Adrenal gland (tissue), 12 donors: Measurements from ENCODE around the gene DNAH3. TPM values are rescaled to one million over a fixed set of nuclear protein-coding genes. Genes with fewer than 3 reads are reported as not detected.

Experiments
- DNase-seq, 7 donors: peaks; one replicate each; pipeline ENCODE4 v3.0.0-alpha.2; 2019 to 2020
- H3K27ac ChIP-seq, 5 donors: fragments of 200-600 bp; sonication (generic) in 4 of 5; 1 replicate in 3 of 5; 2 replicates in 2 of 5; pipeline versions ENCODE4 v1.5.1 to v1.8.0; 2016 to 2020; ENCODE audit warnings: mild to moderate bottlenecking in 1 of 5
- H3K27me3 ChIP-seq: fragments of 200-600 bp; 2 replicates; pipeline ENCODE4 v1.8.0; 2021
- H3K36me3 ChIP-seq, 2 donors: fragments of 200-600 bp; replicated peaks in 1 of 2; 1 replicate in 1 of 2; 2 replicates in 1 of 2; pipeline versions ENCODE4 v1.5.1 to v1.8.0; 2018 to 2022
- H3K4me1 ChIP-seq, 2 donors: fragments of 200-600 bp; replicated peaks in 1 of 2; 1 replicate in 1 of 2; 2 replicates in 1 of 2; pipeline versions ENCODE4 v1.5.1 to v1.8.0; 2018 to 2021
- H3K4me3 ChIP-seq, 4 donors: fragments of 200-600 bp; sonication (generic) in 3 of 4; one replicate each; pipeline ENCODE4 v1.5.1; 2016 to 2018
- H3K9me3 ChIP-seq, 3 donors: fragments of 200-600 bp; sonication (generic) in 1 of 3; replicated peaks in 1 of 3; 1 replicate in 2 of 3; 2 replicates in 1 of 3; pipeline versions ENCODE4 v1.5.1 to v1.8.0; 2016 to 2021
- CTCF ChIP-seq, 6 experiments: fragments of 450-650 bp in 4 of 6; fragments of 200-600 bp in 2 of 6; sonication (generic) in 1 of 6; IDR thresholded peaks; 1 replicate in 5 of 6; 2 replicates in 1 of 6; pipeline versions ENCODE4 v1.5.1 to v1.8.0; 2016 to 2021; ENCODE audit warnings: antibody characterized with exemption in 6 of 6, mild to moderate bottlenecking in 2 of 6, moderate library complexity in 1 of 6
- POLR2A ChIP-seq, 2 donors: fragments of 450-650 bp; IDR thresholded peaks; one replicate each; pipeline ENCODE4 v1.6.1; 2017; ENCODE audit warnings: antibody characterized with exemption in 2 of 2, mild to moderate bottlenecking in 2 of 2, moderate library complexity in 1 of 2
- WGBS, 4 donors: extraction: QIAGEN DNeasy Blood & Tissue Kit in 2 of 4; methylation state at CpG; one replicate each; pipeline versions ENCODE4 v1.1.5 to v1.1.7; 2013 to 2017; 5-methylcytosine and 5-hydroxymethylcytosine counted together
- intact Hi-C, 2 donors: fragments of 100-400 bp; cut with DNase I; formaldehyde crosslinking; loops; one replicate each; pipeline versions ENCODE4 v1.14.1 to v1.15.0; 2022 to 2023
- polyA plus RNA-seq, 3 donors: library from polyadenylated mRNA; stranded (reverse); fragments of 200-250 nt in 2 of 3; fragments of 350-450 nt in 1 of 3; fragmentation: Illumina TruSeq in 1 of 3; extraction: RNeasy Lipid Tissue Mini Kit (QIAGEN cat#74804) in 1 of 3; gene quantifications; one replicate each; pipeline ENCODE4 v1.2.3, GENCODE V29; 2013 to 2014
- total RNA-seq, 9 donors: library from RNA; depleted of rRNA in 4 of 9; stranded (reverse); fragments of >200 nt in 4 of 9; fragments of 120-200 nt in 1 of 9; fragmentation: NEBNext Ultra II Directional in 1 of 9; extraction: Animal tissue kit (Norgen Biotek cat#: 25700) in 1 of 9; gene quantifications; one replicate each; pipeline versions ENCODE4 v1.1.0 to v1.2.4, GENCODE V29; 2013 to 2023
- donor health status: healthy with polysubstance abuse.
- donor health status: Bipolar disorder and iron deficiency.
- donor health status: DM: yes; HTN: yes; CAD: no.
- donor health status: DM: no; HTN: no; CAD: no.
- donor health status: DM: no; HTN: no; CAD: no.
- donor health status: DM: yes; HTN: yes; CAD: no.

The DNAH3 gene
- total and polyA plus RNA-seq, 12 donors: 0.06 to 0.40 (median 0.20) TPM; not detected in 6

- H3K9me3 ChIP-seq: no peaks in the 10 kb centered on the region
- no peak overlapping the region for H3K27ac ChIP-seq
- H3K36me3 ChIP-seq: no peaks in the 10 kb centered on the region
- intact Hi-C loops: no loop called here
- TF ChIP-seq CTCF (IDR thresholded peaks at IDR 0.05) (no peak), POLR2A (IDR thresholded peaks at IDR 0.05) (no peak)
- 87 to 91% (median 91%) methylated on average over 15 of the region's 15 CpGs for WGBS, 4 donors
- H3K27me3 ChIP-seq: no peaks in the 10 kb centered on the region
- no peaks in the 10 kb centered on the region for H3K4me1 ChIP-seq
- no peak overlapping the region for H3K4me3 ChIP-seq
- no peak for DNase-seq
Measured at GRCh38 chr16:21037736-21038135, 112.9 kb downstream of the DNAH3 start.

GRCh38 chr16:21037168-21037567 is 113.5 kb downstream of the DNAH3 start:
- no peak for TF ChIP-seq POLR2A (IDR thresholded peaks at IDR 0.05)
- TF ChIP-seq CTCF (IDR thresholded peaks at IDR 0.05): no peak
- intact Hi-C loops: no loop called here
- no peak overlapping the region for H3K27ac ChIP-seq
- WGBS, 4 donors: 65 to 79% (median 71%) methylated on average over 4 of the region's 4 CpGs
- H3K9me3 ChIP-seq: no peaks in the 10 kb centered on the region
- no peak for DNase-seq
- no peaks in the 10 kb centered on the region for H3K27me3 ChIP-seq
- H3K4me1 ChIP-seq: no peaks in the 10 kb centered on the region
- H3K36me3 ChIP-seq: no peaks in the 10 kb centered on the region
- no peak overlapping the region for H3K4me3 ChIP-seq

GRCh38 chr16:21036471-21036870 is 114.2 kb downstream of the DNAH3 start:
- no peak for DNase-seq
- no peak overlapping the region for H3K27ac ChIP-seq
- 71 to 85% (median 79%) methylated on average over 3 of the region's 3 CpGs for WGBS, 4 donors
- TF ChIP-seq CTCF (IDR thresholded peaks at IDR 0.05) (no peak), POLR2A (IDR thresholded peaks at IDR 0.05) (no peak)
- no peak overlapping the region for H3K4me3 ChIP-seq
- intact Hi-C loops: no loop called here
- H3K4me1 ChIP-seq: no peaks in the 10 kb centered on the region
- H3K9me3 ChIP-seq: no peaks in the 10 kb centered on the region
- no peaks in the 10 kb centered on the region for H3K27me3 ChIP-seq
- H3K36me3 ChIP-seq: no peaks in the 10 kb centered on the region

GRCh38 chr16:21033704-21034103 is 116.9 kb downstream of the DNAH3 start:
- peak in 5 of 7 donors; percentile 3 to 83 (median 19) for DNase-seq
- intact Hi-C loops: no loop called here
- H3K4me1 ChIP-seq: no peaks in the 10 kb centered on the region
- H3K9me3 ChIP-seq: no peaks in the 10 kb centered on the region
- H3K36me3 ChIP-seq: no peaks in the 10 kb centered on the region
- no peak overlapping the region for H3K4me3 ChIP-seq
- no peak overlapping the region for H3K27ac ChIP-seq
- no peak for TF ChIP-seq POLR2A (IDR thresholded peaks at IDR 0.05)
- no peak for TF ChIP-seq CTCF (IDR thresholded peaks at IDR 0.05)
- no peaks in the 10 kb centered on the region for H3K27me3 ChIP-seq
- WGBS, 4 donors: 70 to 77% (median 74%) methylated on average over 10 of the region's 10 CpGs
